Neuronal stem cell (in vitro differentiated cells): Measurements from ENCODE around the gene TEX26.
A peak's percentile ranks its signal among the peaks of the same experiment; 100 is the strongest.

Experiments used
- DNase-seq: peaks from one replicate; pipeline ENCODE4 v3.0.0-alpha.2; 2013; ENCODE audit warnings: low spot score
- H2AFZ ChIP-seq: one replicate; pipeline ENCODE4 v1.6.1; 2013; ENCODE audit warnings: mild to moderate bottlenecking, low read length, inconsistent platforms
- H2AK5ac ChIP-seq: 2 replicates; pipeline ENCODE4 v1.6.1; 2013; ENCODE audit warnings: low read depth, mild to moderate bottlenecking, inconsistent platforms, low read length, moderate library complexity, mixed read lengths
- H2BK120ac ChIP-seq: 2 replicates; pipeline ENCODE4 v1.6.1; 2013; ENCODE audit warnings: low read depth, mild to moderate bottlenecking, inconsistent platforms, low read length, moderate library complexity, mixed read lengths
- H2BK12ac ChIP-seq: one replicate; pipeline ENCODE4 v1.6.1; 2013; ENCODE audit warnings: low read length, inconsistent platforms
- H2BK15ac ChIP-seq: 2 replicates; pipeline ENCODE4 v1.6.1; 2013; ENCODE audit warnings: mild to moderate bottlenecking, low read length, inconsistent platforms, mixed read lengths
- H2BK5ac ChIP-seq: one replicate; pipeline ENCODE4 v1.6.1; 2013; ENCODE audit warnings: inconsistent platforms, mild to moderate bottlenecking, low read length, moderate library complexity
- H3K14ac ChIP-seq: one replicate; pipeline ENCODE4 v1.6.1; 2013; ENCODE audit warnings: low read length, inconsistent platforms
- H3K18ac ChIP-seq: 2 replicates; pipeline ENCODE4 v1.6.1; 2013; ENCODE audit warnings: low read length, inconsistent platforms
- H3K23ac ChIP-seq: 2 replicates; pipeline ENCODE4 v1.6.1; 2013; ENCODE audit warnings: low read depth, mild to moderate bottlenecking, mixed read lengths, low read length, inconsistent platforms; ENCODE audit not compliant: poor library complexity
- H3K27ac ChIP-seq: replicated peaks from 3 replicates; pipeline ENCODE4 v1.5.1; 2013; ENCODE audit warnings: low read length, inconsistent platforms
- H3K27me3 ChIP-seq, 3 experiments: 2 replicates each; pipeline ENCODE4 v1.6.1; 2013; ENCODE audit warnings: low read length in 3 of 3, mild to moderate bottlenecking in 2 of 3, inconsistent platforms in 1 of 3, low read depth in 1 of 3, mixed read lengths in 1 of 3, moderate library complexity in 1 of 3; ENCODE audit not compliant: control insufficient read depth in 3 of 3, insufficient read depth in 3 of 3
- H3K36me3 ChIP-seq, 2 donors: replicated peaks in 1 of 2; 2 replicates each; pipeline ENCODE4 v1.6.1; 2013; ENCODE audit warnings: low read length in 2 of 2; ENCODE audit not compliant: control insufficient read depth in 2 of 2, insufficient read depth in 2 of 2
- H3K4ac ChIP-seq: 2 replicates; pipeline ENCODE4 v1.6.1; 2013; ENCODE audit warnings: inconsistent platforms, mild to moderate bottlenecking, low read length, moderate library complexity
- H3K4me1 ChIP-seq, 2 donors: 1 replicate in 1 of 2; 2 replicates in 1 of 2; pipeline ENCODE4 v1.6.1; 2013; ENCODE audit warnings: low read length in 2 of 2, low read depth in 1 of 2; ENCODE audit not compliant: control insufficient read depth in 2 of 2, insufficient read depth in 1 of 2
- H3K4me2 ChIP-seq: one replicate; pipeline ENCODE4 v1.6.1; 2013; ENCODE audit warnings: mild to moderate bottlenecking, low read length, inconsistent platforms; ENCODE audit not compliant: insufficient read depth, poor library complexity, severe bottlenecking
- H3K4me3 ChIP-seq, 2 donors: 2 replicates each; pipeline ENCODE4 v1.5.1; 2013; ENCODE audit warnings: low read length in 2 of 2, mild to moderate bottlenecking in 2 of 2, inconsistent platforms in 1 of 2, moderate library complexity in 1 of 2
- H3K79me1 ChIP-seq: one replicate; pipeline ENCODE4 v1.6.1; 2013; ENCODE audit warnings: low read depth, mild to moderate bottlenecking, inconsistent platforms, low read length, moderate library complexity
- H3K9ac ChIP-seq: one replicate; pipeline ENCODE4 v1.6.1; 2013; ENCODE audit warnings: mild to moderate bottlenecking, low read depth, low read length, inconsistent platforms; ENCODE audit not compliant: poor library complexity
- H3K9me3 ChIP-seq, 2 donors: replicated peaks in 1 of 2; 2 replicates each; pipeline versions ENCODE3 to v1.6.1; 2013; ENCODE audit warnings: low read length in 2 of 2, mild to moderate bottlenecking in 2 of 2, inconsistent platforms in 1 of 2, low read depth in 1 of 2, mixed read lengths in 1 of 2, moderate library complexity in 1 of 2; ENCODE audit not compliant: control insufficient read depth in 2 of 2, insufficient read depth in 1 of 2
- H4K8ac ChIP-seq: one replicate; pipeline ENCODE4 v1.6.1; 2013; ENCODE audit warnings: low read depth, mild to moderate bottlenecking, inconsistent platforms, low read length, moderate library complexity
- H4K91ac ChIP-seq: one replicate; pipeline ENCODE4 v1.6.1; 2013; ENCODE audit warnings: low read length, low read depth, mild to moderate bottlenecking, inconsistent platforms; ENCODE audit not compliant: poor library complexity
- WGBS, 2 donors: extraction: QIAGEN DNeasy Blood & Tissue Kit; methylation state at CpG; one replicate each; pipeline ENCODE4 v1.1.7; 2013; ENCODE audit warnings: missing lambda C conversion rate in 2 of 2, mixed read lengths in 1 of 2; ENCODE audit not compliant: insufficient read length in 2 of 2, insufficient replicate concordance in 1 of 2; ENCODE audit errors: extremely low coverage in 2 of 2; 5-methylcytosine and 5-hydroxymethylcytosine counted together

The TEX26 gene

GRCh38 chr13:30900436-30900835 is 32.0 kb upstream of the TEX26 start:
- DNase-seq = no peak
- H2AK5ac ChIP-seq = no peak overlapping the region
- H3K27me3 ChIP-seq = peaks cover 0 to 11% (median 0%) of the 10 kb centered on the region in 3 experiments

DNA sequence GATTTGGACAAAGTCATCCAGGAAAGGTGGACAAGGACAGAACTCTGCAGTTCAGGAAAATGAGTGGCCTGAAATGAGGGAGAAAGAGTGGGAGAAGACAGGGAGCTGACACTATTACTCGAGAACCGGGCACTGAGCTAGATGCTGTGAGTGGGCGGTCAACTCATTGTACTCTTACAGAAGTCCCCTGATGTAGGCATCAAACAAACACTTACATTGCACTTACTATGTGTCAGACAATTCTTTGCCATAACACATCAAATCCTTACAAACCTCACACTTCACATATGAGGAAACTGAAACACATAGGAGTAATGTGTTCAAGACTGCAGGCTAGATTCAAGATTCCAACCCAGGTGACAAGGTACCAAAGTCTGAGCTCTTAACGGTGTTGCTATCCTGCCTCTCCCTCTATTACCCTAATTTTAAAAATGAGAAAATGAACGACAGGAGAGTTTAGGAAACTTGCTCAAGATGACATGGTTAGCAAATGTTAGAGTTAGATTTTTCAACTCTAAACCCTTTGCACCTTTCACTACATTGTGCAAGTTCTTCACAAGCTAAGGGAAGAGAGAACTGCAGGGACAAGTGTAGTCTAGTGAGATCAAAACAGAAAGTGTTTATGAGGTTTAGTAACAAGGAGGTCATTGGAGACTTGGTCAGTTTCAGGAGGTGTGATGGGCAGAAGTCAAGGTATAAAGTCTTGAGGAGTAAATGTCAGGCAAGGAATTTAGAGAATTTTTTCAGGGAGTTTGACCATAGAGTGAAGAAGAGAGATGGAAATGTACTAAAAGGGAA is 31.3 kb upstream of the TEX26 start:
- no peak for DNase-seq
- H3K4ac ChIP-seq = no peak overlapping the region
- no peak overlapping the region for H3K14ac ChIP-seq
- H3K4me2 ChIP-seq = no peak overlapping the region
- no peaks in the 10 kb centered on the region for H3K36me3 ChIP-seq
- no peak overlapping the region for H2BK5ac ChIP-seq
- H3K23ac ChIP-seq = no peak overlapping the region
- WGBS, 2 donors = no CpG with 5 or more reads among the region's 5 CpGs
- no peaks in the 10 kb centered on the region for H3K9me3 ChIP-seq
- peaks cover 0 to 18% (median 0%) of the 10 kb centered on the region in 3 experiments for H3K27me3 ChIP-seq
- H3K9ac ChIP-seq = no peak overlapping the region
- H2BK15ac ChIP-seq = no peak overlapping the region
- no peak overlapping the region for H4K8ac ChIP-seq
- H2AFZ ChIP-seq = no peak overlapping the region
- H3K79me1 ChIP-seq = no peaks in the 10 kb centered on the region
- no peak overlapping the region for H3K4me3 ChIP-seq
- H3K27ac ChIP-seq = no peak overlapping the region
- H2BK120ac ChIP-seq = no peak overlapping the region
- H2BK12ac ChIP-seq = no peak overlapping the region
- no peak overlapping the region for H3K18ac ChIP-seq
- H3K4me1 ChIP-seq = peaks cover 4 to 7% of the 10 kb centered on the region in 2 donors
- H2AK5ac ChIP-seq = no peak overlapping the region
- no peak overlapping the region for H4K91ac ChIP-seq

More at GRCh38 chr13:30900436-30900835, 32.0 kb upstream of the TEX26 start:
- Histone ChIP-seq H3K23ac (no peak overlapping the region), H4K8ac (no peak overlapping the region), H3K4me3 (no peak overlapping the region), H2BK12ac (no peak overlapping the region), H2BK15ac (no peak overlapping the region), H3K18ac (no peak overlapping the region), H2BK120ac (no peak overlapping the region), H3K79me1 (no peaks in the 10 kb centered on the region), H3K4me2 (no peak overlapping the region), H3K27ac (no peak overlapping the region), H3K4ac (no peak overlapping the region), H2AFZ (no peak overlapping the region), H3K14ac (no peak overlapping the region), H2BK5ac (no peak overlapping the region), H3K9ac (no peak overlapping the region), H3K4me1 (peaks cover 7% of the 10 kb centered on the region in 2 donors), H4K91ac (no peak overlapping the region), H3K9me3 (no peaks in the 10 kb centered on the region), H3K36me3 (no peaks in the 10 kb centered on the region)
- WGBS, 2 donors = no CpG with 5 or more reads among the region's 4 CpGs

GRCh38 chr13:30904043-30904442 is 28.4 kb upstream of the TEX26 start:
- Histone ChIP-seq H3K18ac (no peak overlapping the region), H3K27ac (no peak overlapping the region), H3K4ac (no peak overlapping the region), H4K8ac (no peak overlapping the region), H2AK5ac (no peak overlapping the region), H2BK5ac (no peak overlapping the region), H3K14ac (no peak overlapping the region), H3K4me3 (no peak overlapping the region), H3K9ac (no peak overlapping the region), H3K79me1 (no peaks in the 10 kb centered on the region), H2BK12ac (no peak overlapping the region), H3K36me3 (no peaks in the 10 kb centered on the region), H2BK15ac (no peak overlapping the region), H3K27me3 (peaks cover 0 to 31% (median 0%) of the 10 kb centered on the region in 3 experiments), H3K9me3 (no peaks in the 10 kb centered on the region), H4K91ac (no peak overlapping the region), H2AFZ (no peak overlapping the region), H3K4me2 (no peak overlapping the region), H3K4me1 (peaks cover 2 to 5% of the 10 kb centered on the region in 2 donors), H2BK120ac (no peak overlapping the region), H3K23ac (no peak overlapping the region)
- WGBS, 2 donors = no CpG with 5 or more reads among the region's 1 CpG
- DNase-seq = no peak

DNA sequence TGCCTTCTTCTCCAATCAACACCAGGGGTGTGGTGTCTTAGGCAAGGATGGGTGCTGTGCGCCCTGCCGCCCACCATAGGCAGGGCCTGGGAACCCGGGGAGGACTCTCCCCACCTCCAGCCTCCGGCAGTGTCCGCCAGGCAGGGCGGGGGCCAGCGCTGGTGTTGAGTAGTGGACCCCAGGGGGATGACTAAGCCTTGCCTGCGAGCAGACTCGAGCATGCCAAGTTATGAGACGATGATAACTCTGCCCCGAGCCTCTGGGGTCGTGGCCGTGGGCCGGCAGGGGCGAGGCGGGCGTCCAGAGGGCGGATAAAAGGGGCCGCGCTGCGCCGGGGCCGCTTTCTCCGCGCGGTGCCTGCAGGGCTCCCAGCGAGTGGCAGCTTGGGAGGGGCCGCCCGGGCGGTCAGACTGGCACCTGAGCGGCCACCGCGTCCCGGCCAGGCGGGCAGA is 26.5 kb upstream of the TEX26 start, which contains the start of gene MEDAG:
Gene MEDAG (plus strand): TSS at position 340 of the 452 bp plus-strand sequence. CDS start 245 bp downstream, outside the sequence.
- Histone ChIP-seq H3K4me1 (peaks cover 2 to 5% of the 10 kb centered on the region in 2 donors), H3K79me1 (no peaks in the 10 kb centered on the region), H2BK15ac (peak within 1 kb of the TSS; percentile 83), H3K4ac (no peak within 1 kb of the TSS), H2BK120ac (no peak within 1 kb of the TSS), H3K4me2 (peak within 1 kb of the TSS; percentile 47), H4K91ac (peak within 1 kb of the TSS; percentile 66), H2BK5ac (no peak within 1 kb of the TSS), H3K18ac (peak within 1 kb of the TSS; percentile 90), H2AK5ac (peak within 1 kb of the TSS; percentile 81), H4K8ac (no peak within 1 kb of the TSS), H3K27ac (no peak within 1 kb of the TSS), H3K27me3 (peaks cover 0 to 31% (median 0%) of the 10 kb centered on the region in 3 experiments), H3K36me3 (no peaks in the 10 kb centered on the region), H2BK12ac (no peak within 1 kb of the TSS), H3K9me3 (no peaks in the 10 kb centered on the region), H3K9ac (peak within 1 kb of the TSS; percentile 63), H3K4me3 (peak within 1 kb of the TSS in 1 of 2 donors; percentile 76), H3K14ac (no peak within 1 kb of the TSS), H3K23ac (no peak within 1 kb of the TSS), H2AFZ (peak within 1 kb of the TSS; percentile 84)
- WGBS, 2 donors = no CpG with 5 or more reads among the region's 35 CpGs
- no peak for DNase-seq
